Right atrium auricular region (tissue), 2 donors: Measurements from ENCODE around the gene RBM26. TPM values are rescaled to one million over a fixed set of nuclear protein-coding genes. Genes with fewer than 3 reads are reported as not detected.

Experiments
- DNase-seq: peaks from one replicate; pipeline ENCODE4 v3.0.0-alpha.2; 2019; ENCODE audit warnings: low spot score
- H3K27ac ChIP-seq, 2 donors: fragments of 200-600 bp; sonication (generic); 1 replicate in 1 of 2; 2 replicates in 1 of 2; pipeline ENCODE4 v1.5.1; 2016 to 2019
- H3K27me3 ChIP-seq, 2 donors: fragments of 200-600 bp; sonication (generic); one replicate each; pipeline versions ENCODE4 v1.5.1 to v1.6.0; 2017 to 2019
- H3K36me3 ChIP-seq: fragments of 200-600 bp; sonication (generic); one replicate; pipeline ENCODE4 v1.5.1; 2016
- H3K4me1 ChIP-seq, 2 donors: fragments of 200-600 bp; sonication (generic); one replicate each; pipeline versions ENCODE4 v1.5.1 to v1.6.0; 2017 to 2019
- H3K4me3 ChIP-seq, 2 donors: fragments of 200-600 bp; sonication (generic); 1 replicate in 1 of 2; 2 replicates in 1 of 2; pipeline ENCODE4 v1.5.1; 2017 to 2019; ENCODE audit warnings: mild to moderate bottlenecking in 1 of 2, moderate library complexity in 1 of 2
- H3K9me3 ChIP-seq, 2 donors: fragments of 200-600 bp; sonication (generic); one replicate each; pipeline ENCODE4 v1.5.1; 2019
- CTCF ChIP-seq, 2 donors: fragments of 200-600 bp; sonication (generic); IDR thresholded peaks; one replicate each; pipeline ENCODE4 v1.5.1; 2019; ENCODE audit warnings: antibody characterized with exemption in 2 of 2
- total RNA-seq, 2 donors: library from RNA; depleted of rRNA; stranded (reverse); fragments of >200 nt; gene quantifications; one replicate each; pipeline ENCODE4 v1.1.0, GENCODE V29; 2016

RBM26 gene
- total RNA-seq, 2 donors from 2014 or later = 19.0 to 19.1 TPM

GRCh38 chr13:79374578-79374977 is 31.5 kb downstream of the RBM26 start:
- no peak overlapping the region for H3K4me3 ChIP-seq
- no peak for TF ChIP-seq CTCF (IDR thresholded peaks at IDR 0.05)
- peaks cover 49% of the 10 kb centered on the region for H3K36me3 ChIP-seq
- no peaks in the 10 kb centered on the region for H3K9me3 ChIP-seq
- H3K27ac ChIP-seq = no peak overlapping the region
- no peaks in the 10 kb centered on the region for H3K27me3 ChIP-seq
- H3K4me1 ChIP-seq = no peaks in the 10 kb centered on the region
- no peak for DNase-seq

GRCh38 chr13:79373916-79374315 is 32.1 kb downstream of the RBM26 start:
- peaks cover 50% of the 10 kb centered on the region for H3K36me3 ChIP-seq
- H3K27me3 ChIP-seq = no peaks in the 10 kb centered on the region
- no peak for TF ChIP-seq CTCF (IDR thresholded peaks at IDR 0.05)

GRCh38 chr13:79369226-79369625 is 36.8 kb downstream of the RBM26 start:
- TF ChIP-seq CTCF (IDR thresholded peaks at IDR 0.05) = no peak
- Histone ChIP-seq H3K4me3 (no peak overlapping the region), H3K27ac (no peak overlapping the region), H3K9me3 (no peaks in the 10 kb centered on the region), H3K36me3 (peaks cover 49% of the 10 kb centered on the region), H3K4me1 (no peaks in the 10 kb centered on the region), H3K27me3 (no peaks in the 10 kb centered on the region)
- no peak for DNase-seq

More at GRCh38 chr13:79373916-79374315, 32.1 kb downstream of the RBM26 start:
- DNase-seq = no peak
- H3K4me1 ChIP-seq = no peaks in the 10 kb centered on the region
- H3K4me3 ChIP-seq = no peak overlapping the region
- no peaks in the 10 kb centered on the region for H3K9me3 ChIP-seq
- H3K27ac ChIP-seq = no peak overlapping the region

GRCh38 chr13:79365981-79366380 is 40.1 kb downstream of the RBM26 start:
- Histone ChIP-seq H3K27me3 (no peaks in the 10 kb centered on the region), H3K4me3 (no peak overlapping the region), H3K36me3 (peaks cover 42% of the 10 kb centered on the region), H3K4me1 (peaks cover 0 to 15% of the 10 kb centered on the region in 2 donors), H3K27ac (no peak overlapping the region), H3K9me3 (no peaks in the 10 kb centered on the region)
- DNase-seq = no peak
- no peak for TF ChIP-seq CTCF (IDR thresholded peaks at IDR 0.05)

GRCh38 chr13:79361299-79361698 is 44.8 kb downstream of the RBM26 start:
- no peak overlapping the region for H3K27ac ChIP-seq
- no peak overlapping the region for H3K4me3 ChIP-seq
- H3K36me3 ChIP-seq = peaks cover 36% of the 10 kb centered on the region
- no peak for DNase-seq
- H3K9me3 ChIP-seq = no peaks in the 10 kb centered on the region
- TF ChIP-seq CTCF (IDR thresholded peaks at IDR 0.05) = no peak
- peaks cover 0 to 15% of the 10 kb centered on the region in 2 donors for H3K4me1 ChIP-seq
- no peaks in the 10 kb centered on the region for H3K27me3 ChIP-seq

- Histone ChIP-seq H3K9me3 (no peaks in the 10 kb centered on the region), H3K36me3 (peaks cover 27% of the 10 kb centered on the region)
- no peak for TF ChIP-seq CTCF (IDR thresholded peaks at IDR 0.05)
Measured at GRCh38 chr13:79360095-79360494, 46.0 kb downstream of the RBM26 start.

More at GRCh38 chr13:79360095-79360494, 46.0 kb downstream of the RBM26 start:
- Histone ChIP-seq H3K4me3 (no peak overlapping the region), H3K27me3 (no peaks in the 10 kb centered on the region), H3K4me1 (peaks cover 0 to 15% of the 10 kb centered on the region in 2 donors), H3K27ac (no peak overlapping the region)
- no peak for DNase-seq
